HEK293 (cell line): ENCODE results near the gene SLAMF7.

Experiments
- CTCF ChIA-PET: fragments of 350-600 bp; formaldehyde crosslinking; extraction: SDS; loops from one replicate; lab custom pipeline; 2021; ENCODE audit warnings: antibody characterized with exemption; lab: Yijun Ruan, JAX
- POLR2A ChIA-PET: fragments of 300-600 bp; formaldehyde crosslinking; extraction: SDS; loops from one replicate; lab custom pipeline; 2020; ENCODE audit warnings: antibody characterized with exemption, inconsistent platforms; lab: Yijun Ruan, JAX
- H3K27ac ChIP-seq: fragments of 200-500 bp; sonication (Bioruptor generic); 2 replicates; pipeline ENCODE4 v1.5.1; 2014; ENCODE audit warnings: low read depth, low read length, control low read depth, inconsistent platforms; ENCODE audit errors: extremely low read depth
- H3K36me3 ChIP-seq, 2 experiments: fragments of 200-500 bp in 1 of 2; sonication (Bioruptor generic) in 1 of 2; 1 replicate in 1 of 2; 2 replicates in 1 of 2; pipeline ENCODE4 v1.5.1; 2014 to 2017; ENCODE audit warnings: inconsistent platforms in 2 of 2, low read length in 2 of 2; ENCODE audit not compliant: control insufficient read depth in 2 of 2, insufficient read depth in 1 of 2
- H3K4me1 ChIP-seq: fragments of 200-500 bp; sonication (Bioruptor generic); 2 replicates; pipeline ENCODE4 v1.5.1; 2014; ENCODE audit warnings: mild to moderate bottlenecking, low read length, inconsistent platforms; ENCODE audit not compliant: control insufficient read depth, insufficient read depth
- H3K4me3 ChIP-seq: 2 replicates; pipeline ENCODE4 v1.5.1; 2011; ENCODE audit warnings: low read depth, mild to moderate bottlenecking, control low read depth, low read length, moderate library complexity
- H3K9me3 ChIP-seq: fragments of 200-500 bp; sonication (Bioruptor generic); 2 replicates; pipeline ENCODE4 v1.5.1; 2014; ENCODE audit warnings: low read depth, low read length, inconsistent platforms; ENCODE audit not compliant: control insufficient read depth, insufficient read depth
- AEBP2 ChIP-seq: fragments of 450-650 bp; formaldehyde crosslinking; IDR thresholded peaks from 2 replicates; pipeline ENCODE4 v1.5.1; 2016; ENCODE audit warnings: missing biosample characterization, missing genetic modification characterization, borderline replicate concordance
- BCL11B ChIP-seq: fragments of 450-650 bp; formaldehyde crosslinking; IDR thresholded peaks from 2 replicates; pipeline ENCODE4 v1.5.1; 2016; ENCODE audit warnings: low read depth, missing biosample characterization, missing genetic modification characterization
- IKZF3 ChIP-seq: fragments of 450-650 bp; IDR thresholded peaks from 2 replicates; pipeline ENCODE4 v1.5.0; 2018; ENCODE audit warnings: missing biosample characterization, mild to moderate bottlenecking, missing genetic modification characterization, moderate library complexity
- KLF8 ChIP-seq: fragments of 450-650 bp; formaldehyde crosslinking; IDR thresholded peaks from 2 replicates; pipeline ENCODE4 v1.5.1; 2016; ENCODE audit warnings: missing biosample characterization, missing genetic modification characterization
- MYNN ChIP-seq: fragments of 450-650 bp; formaldehyde crosslinking; IDR thresholded peaks from 2 replicates; pipeline ENCODE4 v1.5.1; 2016; ENCODE audit warnings: missing biosample characterization, missing genetic modification characterization, borderline replicate concordance
- MZF1 ChIP-seq: fragments of 450-650 bp; formaldehyde crosslinking; IDR thresholded peaks from 2 replicates; pipeline ENCODE4 v1.5.1; 2017; ENCODE audit warnings: missing biosample characterization, missing genetic modification characterization, borderline replicate concordance
- SCRT2 ChIP-seq: fragments of 450-650 bp; formaldehyde crosslinking; IDR thresholded peaks from 2 replicates; pipeline ENCODE4 v1.5.1; 2016; ENCODE audit warnings: missing biosample characterization, missing genetic modification characterization
- SP7 ChIP-seq: fragments of 450-650 bp; formaldehyde crosslinking; IDR thresholded peaks from 2 replicates; pipeline ENCODE4 v1.5.1; 2016; ENCODE audit warnings: missing biosample characterization, missing genetic modification characterization
- ZBTB1 ChIP-seq: fragments of 450-650 bp; formaldehyde crosslinking; IDR thresholded peaks from 2 replicates; pipeline ENCODE4 v1.5.1; 2016; ENCODE audit warnings: missing biosample characterization, missing genetic modification characterization
- ZBTB20 ChIP-seq: fragments of 450-650 bp; formaldehyde crosslinking; IDR thresholded peaks from 2 replicates; pipeline ENCODE4 v1.5.1; 2016; ENCODE audit warnings: missing biosample characterization, missing genetic modification characterization
- ZFHX2 ChIP-seq: fragments of 450-650 bp; formaldehyde crosslinking; conservative IDR thresholded peaks from 2 replicates; pipeline ENCODE4 v1.5.1; 2016; ENCODE audit warnings: missing biosample characterization, missing genetic modification characterization
- ZNF112 ChIP-seq: fragments of 450-650 bp; formaldehyde crosslinking; IDR thresholded peaks from 2 replicates; pipeline ENCODE4 v1.5.0; 2017; ENCODE audit warnings: missing biosample characterization, missing genetic modification characterization
- ZNF114 ChIP-seq: fragments of 450-650 bp; formaldehyde crosslinking; IDR thresholded peaks from 2 replicates; pipeline ENCODE4 v1.5.0; 2017; ENCODE audit warnings: missing biosample characterization, missing genetic modification characterization
- ZNF121 ChIP-seq: fragments of 450-650 bp; formaldehyde crosslinking; IDR thresholded peaks from 2 replicates; pipeline ENCODE4 v1.5.1; 2016; ENCODE audit warnings: missing biosample characterization, missing genetic modification characterization
- ZNF148 ChIP-seq: fragments of 450-650 bp; formaldehyde crosslinking; IDR thresholded peaks from 2 replicates; pipeline ENCODE4 v1.5.0; 2017; ENCODE audit warnings: missing biosample characterization, missing genetic modification characterization, borderline replicate concordance
- ZNF175 ChIP-seq: fragments of 450-650 bp; formaldehyde crosslinking; IDR thresholded peaks from 2 replicates; pipeline ENCODE4 v1.5.1; 2016; ENCODE audit warnings: missing biosample characterization, missing genetic modification characterization
- ZNF184 ChIP-seq: fragments of 450-650 bp; IDR thresholded peaks from 2 replicates; pipeline ENCODE4 v1.5.1; 2018; ENCODE audit warnings: missing biosample characterization, mild to moderate bottlenecking, missing genetic modification characterization
- ZNF311 ChIP-seq: fragments of 450-650 bp; formaldehyde crosslinking; IDR thresholded peaks from 2 replicates; pipeline ENCODE4 v1.5.1; 2017; ENCODE audit warnings: missing biosample characterization, missing genetic modification characterization, borderline replicate concordance
- ZNF391 ChIP-seq: fragments of 450-650 bp; formaldehyde crosslinking; IDR thresholded peaks from 2 replicates; pipeline ENCODE4 v1.5.1; 2016; ENCODE audit warnings: low read depth, missing biosample characterization, missing genetic modification characterization, borderline replicate concordance
- ZNF416 ChIP-seq: fragments of 450-650 bp; formaldehyde crosslinking; IDR thresholded peaks from 2 replicates; pipeline ENCODE4 v1.5.1; 2016; ENCODE audit warnings: missing biosample characterization, missing genetic modification characterization
- ZNF521 ChIP-seq: fragments of 450-650 bp; formaldehyde crosslinking; IDR thresholded peaks from 2 replicates; pipeline ENCODE4 v1.5.1; 2017; ENCODE audit warnings: missing biosample characterization, mild to moderate bottlenecking, missing genetic modification characterization
- ZNF654 ChIP-seq: fragments of 450-650 bp; formaldehyde crosslinking; IDR thresholded peaks from 2 replicates; pipeline ENCODE4 v1.5.1; 2016; ENCODE audit warnings: low read depth, missing biosample characterization, missing genetic modification characterization
- ZNF704 ChIP-seq: fragments of 450-650 bp; formaldehyde crosslinking; IDR thresholded peaks from 2 replicates; pipeline ENCODE4 v1.5.1; 2016; ENCODE audit warnings: missing biosample characterization, missing genetic modification characterization
- TF ChIP-seq, protein P1 (sequence below): fragments of 450-650 bp; formaldehyde crosslinking; IDR thresholded peaks from 2 replicates; pipeline ENCODE4 v1.5.1; 2016; ENCODE audit warnings: missing biosample characterization, missing genetic modification characterization
- TF ChIP-seq, protein P2 (sequence below): fragments of 450-650 bp; formaldehyde crosslinking; IDR thresholded peaks from 2 replicates; pipeline ENCODE4 v1.5.1; 2016; ENCODE audit warnings: missing biosample characterization, missing genetic modification characterization

The SLAMF7 gene

GRCh38 chr1:160759740-160760139, 20.7 kb downstream of the SLAMF7 start:
- Histone ChIP-seq H3K9me3 (no peaks in the 10 kb centered on the region), H3K36me3 (no peaks in the 10 kb centered on the region), H3K27ac (no peak overlapping the region), H3K4me1 (no peaks in the 10 kb centered on the region), H3K4me3 (no peak overlapping the region)
- CTCF ChIA-PET: interaction anchor here (0.6 to 1.0 kb wide), 2 partner anchors 49 to 84 kb away, joined by 3 read pairs; no protein-coding TSS in a partner anchor
- no peak for TF ChIP-seq ZNF521
- TF ChIP-seq, protein P1, sequence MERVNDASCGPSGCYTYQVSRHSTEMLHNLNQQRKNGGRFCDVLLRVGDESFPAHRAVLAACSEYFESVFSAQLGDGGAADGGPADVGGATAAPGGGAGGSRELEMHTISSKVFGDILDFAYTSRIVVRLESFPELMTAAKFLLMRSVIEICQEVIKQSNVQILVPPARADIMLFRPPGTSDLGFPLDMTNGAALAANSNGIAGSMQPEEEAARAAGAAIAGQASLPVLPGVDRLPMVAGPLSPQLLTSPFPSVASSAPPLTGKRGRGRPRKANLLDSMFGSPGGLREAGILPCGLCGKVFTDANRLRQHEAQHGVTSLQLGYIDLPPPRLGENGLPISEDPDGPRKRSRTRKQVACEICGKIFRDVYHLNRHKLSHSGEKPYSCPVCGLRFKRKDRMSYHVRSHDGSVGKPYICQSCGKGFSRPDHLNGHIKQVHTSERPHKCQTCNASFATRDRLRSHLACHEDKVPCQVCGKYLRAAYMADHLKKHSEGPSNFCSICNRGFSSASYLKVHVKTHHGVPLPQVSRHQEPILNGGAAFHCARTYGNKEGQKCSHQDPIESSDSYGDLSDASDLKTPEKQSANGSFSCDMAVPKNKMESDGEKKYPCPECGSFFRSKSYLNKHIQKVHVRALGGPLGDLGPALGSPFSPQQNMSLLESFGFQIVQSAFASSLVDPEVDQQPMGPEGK (tag by site-specific recombination): no peak
- TF ChIP-seq ZNF175 (tag by site-specific recombination): no peak
- TF ChIP-seq BCL11B (tag by site-specific recombination): no peak
- no peak for TF ChIP-seq ZNF121 (tag by site-specific recombination)
- TF ChIP-seq, protein P2, sequence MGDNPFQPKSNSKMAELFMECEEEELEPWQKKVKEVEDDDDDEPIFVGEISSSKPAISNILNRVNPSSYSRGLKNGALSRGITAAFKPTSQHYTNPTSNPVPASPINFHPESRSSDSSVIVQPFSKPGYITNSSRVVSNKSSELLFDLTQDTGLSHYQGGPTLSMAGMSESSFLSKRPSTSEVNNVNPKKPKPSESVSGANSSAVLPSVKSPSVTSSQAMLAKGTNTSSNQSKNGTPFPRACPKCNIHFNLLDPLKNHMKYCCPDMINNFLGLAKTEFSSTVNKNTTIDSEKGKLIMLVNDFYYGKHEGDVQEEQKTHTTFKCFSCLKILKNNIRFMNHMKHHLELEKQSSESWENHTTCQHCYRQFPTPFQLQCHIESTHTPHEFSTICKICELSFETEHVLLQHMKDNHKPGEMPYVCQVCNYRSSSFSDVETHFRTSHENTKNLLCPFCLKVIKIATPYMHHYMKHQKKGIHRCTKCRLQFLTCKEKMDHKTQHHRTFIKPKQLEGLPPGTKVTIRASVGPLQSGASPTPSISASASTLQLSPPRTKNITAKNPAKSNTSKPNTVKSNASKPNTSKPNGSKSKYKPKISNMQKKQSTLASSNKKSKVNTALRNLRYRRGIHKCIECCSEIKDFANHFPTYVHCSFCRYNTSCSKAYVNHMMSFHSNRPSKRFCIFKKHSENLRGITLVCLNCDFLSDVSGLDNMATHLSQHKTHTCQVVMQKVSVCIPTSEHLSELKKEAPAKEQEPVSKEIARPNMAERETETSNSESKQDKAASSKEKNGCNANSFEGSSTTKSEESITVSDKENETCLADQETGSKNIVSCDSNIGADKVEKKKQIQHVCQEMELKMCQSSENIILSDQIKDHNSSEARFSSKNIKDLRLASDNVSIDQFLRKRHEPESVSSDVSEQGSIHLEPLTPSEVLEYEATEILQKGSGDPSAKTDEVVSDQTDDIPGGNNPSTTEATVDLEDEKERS (tag by site-specific recombination): no peak
- TF ChIP-seq ZBTB1 (tag by site-specific recombination): no peak
- TF ChIP-seq MZF1: no peak
- no peak for TF ChIP-seq ZFHX2 (tag by site-specific recombination)
- TF ChIP-seq IKZF3 (tag by site-specific recombination): no peak
- no peak for TF ChIP-seq ZNF654 (tag by site-specific recombination)
- no peak for TF ChIP-seq AEBP2 (tag by site-specific recombination)
- POLR2A ChIA-PET: no interaction called here

- no peaks in the 10 kb centered on the region for H3K4me1 ChIP-seq
- H3K27ac ChIP-seq: no peak overlapping the region
- ChIA-PET POLR2A (no interaction called here), CTCF (interaction anchor here (0.5 to 1.4 kb wide), 2 partner anchors 9 to 163 kb away, joined by 3 read pairs; no protein-coding TSS in a partner anchor)
- no peak overlapping the region for H3K4me3 ChIP-seq
- H3K9me3 ChIP-seq: no peaks in the 10 kb centered on the region
- H3K36me3 ChIP-seq: no peaks in the 10 kb centered on the region
- TF ChIP-seq MYNN: no peak
- TF ChIP-seq ZNF311: no peak
- TF ChIP-seq ZNF148 (tag by site-specific recombination): no peak
- 0 out of 2 replicates have a peak, but pooled peaks have one; percentile 49 for TF ChIP-seq ZNF184
- TF ChIP-seq ZNF114 (tag by site-specific recombination): no peak
- no peak for TF ChIP-seq ZBTB20
- TF ChIP-seq ZNF416 (tag by site-specific recombination): no peak
- no peak for TF ChIP-seq ZNF704 (tag by site-specific recombination)
- TF ChIP-seq ZNF112 (tag by site-specific recombination): no peak
- no peak for TF ChIP-seq SCRT2 (tag by site-specific recombination)
- no peak for TF ChIP-seq ZNF391 (tag by site-specific recombination)
- TF ChIP-seq SP7 (tag by site-specific recombination): 0 out of 2 replicates have a peak, but pooled peaks have one; percentile 33
- TF ChIP-seq KLF8: 0 out of 2 replicates have a peak, but pooled peaks have one; percentile 15
Observed at GRCh38 chr1:160761046-160761445, 22.0 kb downstream of the SLAMF7 start.
